HEK293 (cell line): ENCODE results near the gene PLSCR3.

Experiments used
- CTCF ChIA-PET: fragments of 350-600 bp; formaldehyde crosslinking; extraction: SDS; loops from one replicate; lab custom pipeline; 2021; ENCODE audit warnings: antibody characterized with exemption; lab: Yijun Ruan, JAX
- POLR2A ChIA-PET: fragments of 300-600 bp; formaldehyde crosslinking; extraction: SDS; loops from one replicate; lab custom pipeline; 2020; ENCODE audit warnings: antibody characterized with exemption, inconsistent platforms; lab: Yijun Ruan, JAX
- H3K27ac ChIP-seq: fragments of 200-500 bp; sonication (Bioruptor generic); 2 replicates; pipeline ENCODE4 v1.5.1; 2014; ENCODE audit warnings: low read depth, low read length, control low read depth, inconsistent platforms; ENCODE audit errors: extremely low read depth
- H3K36me3 ChIP-seq, 2 experiments: fragments of 200-500 bp in 1 of 2; sonication (Bioruptor generic) in 1 of 2; 1 replicate in 1 of 2; 2 replicates in 1 of 2; pipeline ENCODE4 v1.5.1; 2014 to 2017; ENCODE audit warnings: inconsistent platforms in 2 of 2, low read length in 2 of 2; ENCODE audit not compliant: control insufficient read depth in 2 of 2, insufficient read depth in 1 of 2
- H3K4me1 ChIP-seq: fragments of 200-500 bp; sonication (Bioruptor generic); 2 replicates; pipeline ENCODE4 v1.5.1; 2014; ENCODE audit warnings: mild to moderate bottlenecking, low read length, inconsistent platforms; ENCODE audit not compliant: control insufficient read depth, insufficient read depth
- H3K4me3 ChIP-seq: 2 replicates; pipeline ENCODE4 v1.5.1; 2011; ENCODE audit warnings: low read depth, mild to moderate bottlenecking, control low read depth, low read length, moderate library complexity
- H3K9me3 ChIP-seq: fragments of 200-500 bp; sonication (Bioruptor generic); 2 replicates; pipeline ENCODE4 v1.5.1; 2014; ENCODE audit warnings: low read depth, low read length, inconsistent platforms; ENCODE audit not compliant: control insufficient read depth, insufficient read depth
- AEBP2 ChIP-seq: fragments of 450-650 bp; formaldehyde crosslinking; IDR thresholded peaks from 2 replicates; pipeline ENCODE4 v1.5.1; 2016; ENCODE audit warnings: missing biosample characterization, missing genetic modification characterization, borderline replicate concordance
- BCL11A ChIP-seq: fragments of 450-650 bp; formaldehyde crosslinking; IDR thresholded peaks from 2 replicates; pipeline ENCODE4 v1.5.1; 2016; ENCODE audit warnings: low read depth, missing biosample characterization, missing genetic modification characterization
- FEZF1 ChIP-seq: fragments of 450-650 bp; formaldehyde crosslinking; IDR thresholded peaks from 2 replicates; pipeline ENCODE4 v1.5.1; 2016; ENCODE audit warnings: missing biosample characterization, missing genetic modification characterization
- GLIS2 ChIP-seq: fragments of 450-650 bp; formaldehyde crosslinking; IDR thresholded peaks from 2 replicates; pipeline ENCODE4 v1.5.1; 2016; ENCODE audit warnings: missing biosample characterization, missing genetic modification characterization
- IKZF3 ChIP-seq: fragments of 450-650 bp; IDR thresholded peaks from 2 replicates; pipeline ENCODE4 v1.5.0; 2018; ENCODE audit warnings: missing biosample characterization, mild to moderate bottlenecking, missing genetic modification characterization, moderate library complexity
- KLF7 ChIP-seq: fragments of 450-650 bp; formaldehyde crosslinking; IDR thresholded peaks from 2 replicates; pipeline ENCODE4 v1.5.1; 2016; ENCODE audit warnings: missing biosample characterization, missing genetic modification characterization, borderline replicate concordance
- PRDM1 ChIP-seq: fragments of 450-650 bp; formaldehyde crosslinking; IDR thresholded peaks from 2 replicates; pipeline ENCODE4; 2016; ENCODE audit warnings: missing biosample characterization, missing genetic modification characterization
- ZEB2 ChIP-seq: fragments of 450-650 bp; formaldehyde crosslinking; IDR thresholded peaks from 2 replicates; pipeline ENCODE4 v1.5.1; 2016; ENCODE audit warnings: missing biosample characterization, missing genetic modification characterization
- ZFP41 ChIP-seq: fragments of 450-650 bp; formaldehyde crosslinking; IDR thresholded peaks from 2 replicates; pipeline ENCODE4 v1.5.1; 2016; ENCODE audit warnings: missing biosample characterization, missing genetic modification characterization, borderline replicate concordance
- ZFP69B ChIP-seq: fragments of 450-650 bp; formaldehyde crosslinking; IDR thresholded peaks from 2 replicates; pipeline ENCODE4 v1.5.1; 2016; ENCODE audit warnings: missing biosample characterization, missing genetic modification characterization
- ZNF112 ChIP-seq: fragments of 450-650 bp; formaldehyde crosslinking; IDR thresholded peaks from 2 replicates; pipeline ENCODE4 v1.5.0; 2017; ENCODE audit warnings: missing biosample characterization, missing genetic modification characterization
- ZNF114 ChIP-seq: fragments of 450-650 bp; formaldehyde crosslinking; IDR thresholded peaks from 2 replicates; pipeline ENCODE4 v1.5.0; 2017; ENCODE audit warnings: missing biosample characterization, missing genetic modification characterization
- ZNF184 ChIP-seq: fragments of 450-650 bp; IDR thresholded peaks from 2 replicates; pipeline ENCODE4 v1.5.1; 2018; ENCODE audit warnings: missing biosample characterization, mild to moderate bottlenecking, missing genetic modification characterization
- ZNF202 ChIP-seq: fragments of 450-650 bp; formaldehyde crosslinking; IDR thresholded peaks from 2 replicates; pipeline ENCODE4 v1.5.1; 2016; ENCODE audit warnings: missing biosample characterization, missing genetic modification characterization, borderline replicate concordance
- ZNF23 ChIP-seq: fragments of 450-650 bp; formaldehyde crosslinking; IDR thresholded peaks from 2 replicates; pipeline ENCODE4 v1.5.1; 2016; ENCODE audit warnings: missing biosample characterization, missing genetic modification characterization, borderline replicate concordance
- ZNF248 ChIP-seq: fragments of 450-650 bp; formaldehyde crosslinking; IDR thresholded peaks from 2 replicates; pipeline ENCODE4 v1.5.1; 2017; ENCODE audit warnings: missing biosample characterization, missing genetic modification characterization
- ZNF292 ChIP-seq: fragments of 450-650 bp; formaldehyde crosslinking; IDR thresholded peaks from 2 replicates; pipeline ENCODE4 v1.5.1; 2016; ENCODE audit warnings: low read depth, missing biosample characterization, missing genetic modification characterization, borderline replicate concordance
- ZNF324 ChIP-seq: fragments of 450-650 bp; formaldehyde crosslinking; IDR thresholded peaks from 2 replicates; pipeline ENCODE4 v1.5.1; 2016; ENCODE audit warnings: missing biosample characterization, missing genetic modification characterization
- ZNF354C ChIP-seq: fragments of 450-650 bp; formaldehyde crosslinking; IDR thresholded peaks from 2 replicates; pipeline ENCODE4 v1.5.1; 2016; ENCODE audit warnings: missing biosample characterization, missing genetic modification characterization, low read depth, borderline replicate concordance
- ZNF366 ChIP-seq: fragments of 450-650 bp; formaldehyde crosslinking; conservative IDR thresholded peaks from 2 replicates; pipeline ENCODE4 v1.5.1; 2016; ENCODE audit warnings: missing biosample characterization, missing genetic modification characterization
- ZNF398 ChIP-seq: fragments of 450-650 bp; formaldehyde crosslinking; IDR thresholded peaks from 2 replicates; pipeline ENCODE4 v1.5.1; 2017; ENCODE audit warnings: missing biosample characterization, missing genetic modification characterization
- ZNF449 ChIP-seq: fragments of 450-650 bp; formaldehyde crosslinking; IDR thresholded peaks from 2 replicates; pipeline ENCODE4 v1.5.1; 2017; ENCODE audit warnings: missing biosample characterization, mild to moderate bottlenecking, missing genetic modification characterization, moderate library complexity
- ZNF48 ChIP-seq: fragments of 450-650 bp; formaldehyde crosslinking; IDR thresholded peaks from 2 replicates; pipeline ENCODE4 v1.5.1; 2016; ENCODE audit warnings: missing biosample characterization, missing genetic modification characterization
- ZNF530 ChIP-seq: fragments of 450-650 bp; formaldehyde crosslinking; IDR thresholded peaks from 2 replicates; pipeline ENCODE4 v1.5.1; 2016; ENCODE audit warnings: low read depth, missing biosample characterization, missing genetic modification characterization
- ZNF560 ChIP-seq: fragments of 450-650 bp; formaldehyde crosslinking; IDR thresholded peaks from 2 replicates; pipeline ENCODE4 v1.5.1; 2017; ENCODE audit warnings: missing biosample characterization, missing genetic modification characterization, borderline replicate concordance
- ZNF561 ChIP-seq: fragments of 450-650 bp; IDR thresholded peaks from 2 replicates; pipeline ENCODE4 v1.5.1; 2018; ENCODE audit warnings: missing biosample characterization, missing genetic modification characterization, borderline replicate concordance
- ZNF596 ChIP-seq: fragments of 450-650 bp; IDR thresholded peaks from 2 replicates; pipeline ENCODE4 v1.5.0; 2018; ENCODE audit warnings: missing biosample characterization, mild to moderate bottlenecking, missing genetic modification characterization, moderate library complexity
- ZNF610 ChIP-seq: fragments of 450-650 bp; formaldehyde crosslinking; IDR thresholded peaks from 2 replicates; pipeline ENCODE4 v1.5.1; 2016; ENCODE audit warnings: missing biosample characterization, missing genetic modification characterization, borderline replicate concordance
- ZNF621 ChIP-seq: fragments of 450-650 bp; formaldehyde crosslinking; IDR thresholded peaks from 2 replicates; pipeline ENCODE4 v1.5.1; 2017; ENCODE audit warnings: missing biosample characterization, missing genetic modification characterization
- ZNF626 ChIP-seq: fragments of 450-650 bp; sonication (Bioruptor Pico); formaldehyde crosslinking; IDR thresholded peaks from 2 replicates; pipeline ENCODE4 v1.5.1; 2018; ENCODE audit warnings: missing biosample characterization, missing genetic modification characterization, inconsistent platforms
- ZNF701 ChIP-seq: fragments of 450-650 bp; formaldehyde crosslinking; IDR thresholded peaks from 2 replicates; pipeline ENCODE4 v1.5.1; 2016; ENCODE audit warnings: missing biosample characterization, missing genetic modification characterization
- ZNF704 ChIP-seq: fragments of 450-650 bp; formaldehyde crosslinking; IDR thresholded peaks from 2 replicates; pipeline ENCODE4 v1.5.1; 2016; ENCODE audit warnings: missing biosample characterization, missing genetic modification characterization
- ZNF830 ChIP-seq: fragments of 450-650 bp; IDR thresholded peaks from 2 replicates; pipeline ENCODE4 v1.5.0; 2018; ENCODE audit warnings: missing biosample characterization, missing genetic modification characterization, low read depth, mild to moderate bottlenecking, moderate library complexity
- ZSCAN30 ChIP-seq: fragments of 450-650 bp; IDR thresholded peaks from 2 replicates; pipeline ENCODE4 v1.5.1; 2018; ENCODE audit warnings: missing biosample characterization, mild to moderate bottlenecking, missing genetic modification characterization, moderate library complexity

Gene PLSCR3

GRCh38 chr17:7356072-7356549 lies 38.2 kb downstream of the PLSCR3 start:
- Histone ChIP-seq H3K4me3 (no peak overlapping the region), H3K36me3 (no peaks in the 10 kb centered on the region), H3K9me3 (no peaks in the 10 kb centered on the region), H3K4me1 (peaks cover 5% of the 10 kb centered on the region), H3K27ac (no peak overlapping the region)
- POLR2A ChIA-PET = interaction anchor here (0.9 to 3.4 kb wide), 11 partner anchors 26 to 227 kb away, joined by 3 to 29 read pairs (median 4); partner anchors contain the start of genes CHRNB1, MPDU1, PLSCR3 and TMEM256
- CTCF ChIA-PET = interaction anchor here (0.6 to 4.3 kb wide), 49 partner anchors 10 to 1881 kb away, joined by 3 to 87 read pairs (median 6); partner anchors contain the start of genes ACAP1, CHRNB1, FGF11 and NEURL4
- TF ChIP-seq ZFP41 (tag by site-specific recombination) = no peak
- no peak for TF ChIP-seq ZNF398
- no peak for TF ChIP-seq ZNF610 (tag by site-specific recombination)
- 0 out of 2 replicates have a peak, but pooled peaks have one; percentile 18 for TF ChIP-seq BCL11A (tag by site-specific recombination)
- TF ChIP-seq ZNF704 (tag by site-specific recombination) = no peak
- TF ChIP-seq ZNF292 = no peak
- 0 out of 2 replicates have a peak, but pooled peaks have one; percentile 19 for TF ChIP-seq ZNF366 (tag by site-specific recombination)
- peak; percentile 80; the same call in 1 of the 2 replicates for TF ChIP-seq ZNF561
- peak; percentile 77; the same call in 1 of the 2 replicates for TF ChIP-seq ZSCAN30 (tag by site-specific recombination)
- no peak for TF ChIP-seq ZNF530 (tag by site-specific recombination)
- TF ChIP-seq ZNF621 = no peak
- no peak for TF ChIP-seq ZNF560
- no peak for TF ChIP-seq ZNF23 (tag by site-specific recombination)
- no peak for TF ChIP-seq ZNF701 (tag by site-specific recombination)
- no peak for TF ChIP-seq ZNF248
- peak; percentile 80 for TF ChIP-seq ZEB2 (tag by site-specific recombination)
- TF ChIP-seq ZNF626 (tag by site-specific recombination) = no peak
- peak; percentile 84 for TF ChIP-seq GLIS2 (tag by site-specific recombination)
- TF ChIP-seq ZNF449 (tag by site-specific recombination) = no peak
- TF ChIP-seq ZNF112 (tag by site-specific recombination) = no peak
- no peak for TF ChIP-seq ZNF830 (tag by site-specific recombination)
- TF ChIP-seq IKZF3 (tag by site-specific recombination) = peak; percentile 66
- no peak for TF ChIP-seq ZNF202 (tag by site-specific recombination)
- TF ChIP-seq KLF7 (tag by site-specific recombination) = no peak; the same call in 1 of the 2 replicates
- no peak for TF ChIP-seq ZNF184 (tag by site-specific recombination)
- TF ChIP-seq ZNF324 = no peak
- peak; percentile 63 for TF ChIP-seq ZFP69B (tag by site-specific recombination)
- no peak for TF ChIP-seq PRDM1 (tag by site-specific recombination)
- TF ChIP-seq FEZF1 (tag by site-specific recombination) = no peak
- TF ChIP-seq ZNF48 = no peak
- TF ChIP-seq AEBP2 (tag by site-specific recombination) = no peak
- no peak for TF ChIP-seq ZNF114 (tag by site-specific recombination)
- TF ChIP-seq ZNF354C (tag by site-specific recombination) = no peak
- TF ChIP-seq ZNF596 (tag by site-specific recombination) = no peak
